ENCODE measurements around the gene SNX25. TPM values are rescaled to one million over a fixed set of nuclear protein-coding genes. Genes with fewer than 3 reads are reported as not detected.

SNX25 gene
- total and polyA plus RNA-seq, 2 donors (not counting 1 experiment from before 2014, with no cell fraction given) = 12.0 to 77.6 TPM

DNA sequence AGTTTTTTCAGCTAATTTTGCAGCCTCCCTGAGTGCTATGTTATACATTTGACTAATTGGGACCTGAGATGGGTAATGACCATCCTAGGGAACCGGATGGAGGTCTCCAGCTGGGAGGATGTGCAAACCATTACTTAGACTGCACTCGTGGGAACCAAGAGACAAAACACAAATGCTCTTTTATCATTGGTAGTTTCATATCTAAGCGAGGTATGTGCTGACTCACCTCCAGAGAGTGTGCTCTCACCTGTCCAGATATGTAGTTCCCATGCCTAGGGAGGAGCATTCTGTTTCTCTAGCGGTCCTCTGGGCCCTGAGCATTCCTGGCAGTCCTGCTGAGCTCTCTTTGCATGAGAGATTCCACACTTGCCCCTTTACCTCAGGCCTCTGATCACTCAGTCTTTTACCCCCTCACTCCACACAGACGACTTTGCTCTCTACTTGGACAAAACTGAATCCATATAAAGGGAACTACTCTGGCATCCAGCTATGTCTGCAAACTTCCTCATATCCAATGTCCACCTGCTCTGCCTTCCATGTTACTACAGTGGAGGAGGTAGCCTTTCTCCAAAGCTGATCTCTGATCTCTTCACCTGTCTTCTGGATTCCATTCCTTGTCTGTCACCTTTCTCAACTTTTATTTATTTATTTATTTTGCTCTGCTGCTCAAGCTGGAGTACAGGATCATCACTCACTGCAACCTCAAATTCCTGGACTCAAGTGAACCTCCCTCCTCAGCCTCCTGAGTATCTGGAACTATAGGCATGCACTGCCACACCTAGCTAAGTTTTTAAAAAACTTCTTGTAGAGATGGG, 97.9 kb downstream of the SNX25 start:
- H3K79me2 ChIP-seq (ENCODE audit: control insufficient read depth, insufficient read depth, low read length) = peaks cover 11% of the 10 kb centered on the region

More for the DNA sequence above, 97.9 kb downstream of the SNX25 start:
- no peak overlapping the region for H3K27ac Mint-ChIP-seq
- no peaks in the 10 kb centered on the region for H3K9me3 ChIP-seq (ENCODE audit: control extremely low read depth in 1 of 3, control insufficient read depth in 2 of 3, insufficient read depth in 1 of 3, low read length in 2 of 3)
- H3K36me3 ChIP-seq (replicated peaks in 1 of 2; ENCODE audit: control extremely low read depth in 1 of 2, control insufficient read depth in 1 of 2, extremely low read depth in 1 of 2, insufficient read depth in 2 of 2, low read length in 1 of 2) = peaks cover 4 to 30% of the 10 kb centered on the region in 2 experiments
- H4K20me1 ChIP-seq (ENCODE audit: control insufficient read depth, insufficient read depth, low read length, poor library complexity, severe bottlenecking) = peaks cover 35% of the 10 kb centered on the region
- H3K27me3 ChIP-seq (replicated peaks in 1 of 4; ENCODE audit: control extremely low read depth in 1 of 4, control insufficient read depth in 3 of 4, insufficient read depth in 4 of 4, low read length in 3 of 4) = no peaks in the 10 kb centered on the region
- no peak overlapping the region for H3K4me3 ChIP-seq (ENCODE audit: control extremely low read depth in 1 of 5, extremely low read depth in 1 of 5, insufficient read depth in 1 of 5, low read depth in 2 of 5, low read length in 4 of 5)
- no peak overlapping the region for H3K4me3 Mint-ChIP-seq
- ChIA-PET POLR2A (no interaction called here), CTCF (interaction anchor here (1.2 to 2.8 kb wide), 3 partner anchors 124 to 268 kb away, joined by 3 to 8 read pairs (median 5); no protein-coding TSS in a partner anchor)
- no peak overlapping the region for H3K27ac ChIP-seq (ENCODE audit: low read length in 2 of 2)
- DNase-seq (no peak), ATAC-seq (ENCODE audit: low read depth) (no peak)
- no peak overlapping the region for H3K9ac ChIP-seq (ENCODE audit: low read length)
- no peak overlapping the region for H2AFZ ChIP-seq (ENCODE audit: insufficient read depth, low read depth, low read length, poor library complexity, severe bottlenecking)
- TF ChIP-seq, protein P1, sequence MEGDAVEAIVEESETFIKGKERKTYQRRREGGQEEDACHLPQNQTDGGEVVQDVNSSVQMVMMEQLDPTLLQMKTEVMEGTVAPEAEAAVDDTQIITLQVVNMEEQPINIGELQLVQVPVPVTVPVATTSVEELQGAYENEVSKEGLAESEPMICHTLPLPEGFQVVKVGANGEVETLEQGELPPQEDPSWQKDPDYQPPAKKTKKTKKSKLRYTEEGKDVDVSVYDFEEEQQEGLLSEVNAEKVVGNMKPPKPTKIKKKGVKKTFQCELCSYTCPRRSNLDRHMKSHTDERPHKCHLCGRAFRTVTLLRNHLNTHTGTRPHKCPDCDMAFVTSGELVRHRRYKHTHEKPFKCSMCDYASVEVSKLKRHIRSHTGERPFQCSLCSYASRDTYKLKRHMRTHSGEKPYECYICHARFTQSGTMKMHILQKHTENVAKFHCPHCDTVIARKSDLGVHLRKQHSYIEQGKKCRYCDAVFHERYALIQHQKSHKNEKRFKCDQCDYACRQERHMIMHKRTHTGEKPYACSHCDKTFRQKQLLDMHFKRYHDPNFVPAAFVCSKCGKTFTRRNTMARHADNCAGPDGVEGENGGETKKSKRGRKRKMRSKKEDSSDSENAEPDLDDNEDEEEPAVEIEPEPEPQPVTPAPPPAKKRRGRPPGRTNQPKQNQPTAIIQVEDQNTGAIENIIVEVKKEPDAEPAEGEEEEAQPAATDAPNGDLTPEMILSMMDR (IDR thresholded peaks at IDR 0.05) = no peak
- no peak for TF ChIP-seq EZH2 (IDR thresholded peaks at IDR 0.05; ENCODE audit: borderline replicate concordance, insufficient read depth, low read depth, low read length, poor library complexity, severe bottlenecking)
- intact Hi-C loops (cut with micrococcal nuclease) = no loop called here
- H3K4me2 ChIP-seq (replicated peaks; ENCODE audit: low read depth, low read length, poor library complexity, severe bottlenecking) = no peak overlapping the region
- H3K4me1 Mint-ChIP-seq = peaks cover 52% of the 10 kb centered on the region
- no peaks in the 10 kb centered on the region for H3K27me3 Mint-ChIP-seq
- WGBS (ENCODE audit: insufficient coverage) = 60% methylated on average over 5 of the region's 5 CpGs
- peaks cover 31 to 49% of the 10 kb centered on the region in 2 donors for H3K4me1 ChIP-seq (ENCODE audit: control insufficient read depth in 2 of 2, insufficient read depth in 2 of 2, low read length in 2 of 2)
- no peaks in the 10 kb centered on the region for H3K9me3 Mint-ChIP-seq (ENCODE audit: insufficient read depth)

All from B cell (primary cell).